Tongue (tissue), 2 donors: ENCODE results near the gene OGG1. TPM values are rescaled to one million over a fixed set of nuclear protein-coding genes. Genes with fewer than 3 reads are reported as not detected.
"Not testable (repeated sequence)": the region's sequence is repeated elsewhere in the genome, so short reads cannot be mapped to it uniquely, and the experiment has no call there.

ENCODE experiments used
- DNase-seq: peaks from one replicate; pipeline ENCODE4 v3.0.0-alpha.2; 2015
- total RNA-seq: library from RNA; depleted of rRNA; stranded (reverse); fragments of >200 nt; gene quantifications from one replicate; pipeline ENCODE4 v1.2.3, GENCODE V29; 2014

The OGG1 gene
- total RNA-seq, 1 donor from 2014 or later, result 16.5 TPM

- DNase-seq, result no peak
Measured at GRCh38 chr3:9765865-9766264, 16.1 kb downstream of the OGG1 start.

- DNase-seq, result no peak
Measured at GRCh38 chr3:9767418-9767817, 17.7 kb downstream of the OGG1 start.

GRCh38 chr3:9768141-9768775 lies 18.5 kb downstream of the OGG1 start:
- no peak for DNase-seq

- no peak for DNase-seq
Measured at GRCh38 chr3:9769012-9769411, 19.3 kb downstream of the OGG1 start.

- peak; percentile 87 for DNase-seq
Measured at GRCh38 chr3:9769426-9770275, 19.9 kb downstream of the OGG1 start, which contains the start of gene CAMK1. Gene CAMK1 (minus strand): TSS chr3:9769947. CDS start chr3:9767749, 2,198 bp downstream.

- peak; percentile 76 for DNase-seq
Measured at GRCh38 chr3:9770276-9770812, 20.6 kb downstream of the OGG1 start.

- DNase-seq, result not testable (repeated sequence)
Measured at GRCh38 chr3:9771007-9771406, 21.3 kb downstream of the OGG1 start.

GRCh38 chr3:9776896-9777693 lies 27.3 kb downstream of the OGG1 start:
- DNase-seq, result no peak

- DNase-seq, result no peak
Measured at GRCh38 chr3:9777694-9778021, 27.9 kb downstream of the OGG1 start.

- DNase-seq, result no peak
Measured at GRCh38 chr3:9778143-9779074, 28.7 kb downstream of the OGG1 start.

GRCh38 chr3:9779075-9779593 lies 29.4 kb downstream of the OGG1 start:
- DNase-seq, result no peak

GRCh38 chr3:9779721-9780457 lies 30.1 kb downstream of the OGG1 start:
- DNase-seq, result no peak

GRCh38 chr3:9780458-9780812 lies 30.7 kb downstream of the OGG1 start:
- no peak for DNase-seq

GRCh38 chr3:9780910-9781309 lies 31.2 kb downstream of the OGG1 start:
- no peak for DNase-seq

GRCh38 chr3:9781551-9781950 lies 31.8 kb downstream of the OGG1 start:
- no peak for DNase-seq

GRCh38 chr3:9781978-9782603 lies 32.3 kb downstream of the OGG1 start:
- no peak for DNase-seq

- DNase-seq, result no peak
Measured at GRCh38 chr3:9782770-9783169, 33.0 kb downstream of the OGG1 start.

GRCh38 chr3:9783954-9784353 lies 34.2 kb downstream of the OGG1 start:
- DNase-seq, result no peak

- DNase-seq, result no peak
Measured at GRCh38 chr3:9784965-9785364, 35.2 kb downstream of the OGG1 start.

- DNase-seq, result no peak
Measured at GRCh38 chr3:9785602-9786001, 35.9 kb downstream of the OGG1 start.
